ENCODE data around the gene MCEMP1. TPM values are rescaled to one million over a fixed set of nuclear protein-coding genes. Genes with fewer than 3 reads are reported as not detected.

The MCEMP1 gene
- total and polyA plus RNA-seq, 2 experiments from 2014 or later: not detected

- TF ChIP-seq ZNF462 (CRISPR knock-in tag; IDR thresholded peaks at IDR 0.05): no peak
- TF ChIP-seq CREB1 (CRISPR knock-in tag; IDR thresholded peaks at IDR 0.05; ENCODE audit: low read depth): no peak
- no peak for TF ChIP-seq JUNB (IDR thresholded peaks at IDR 0.05; ENCODE audit: unreplicated experiment)
- TF ChIP-seq NANOG (IDR thresholded peaks at IDR 0.05; ENCODE audit: borderline replicate concordance): no peak
- TF ChIP-seq EZH2 (IDR thresholded peaks at IDR 0.05; ENCODE audit: low read depth, unreplicated experiment): no peak
- TF ChIP-seq ETS1 (IDR thresholded peaks at IDR 0.05): no peak
These were observed 28.7 kb downstream of the MCEMP1 start (continued) for GRCh38 chr19:7705387-7706187.

Measured in GM23338 (cell line).